ENCODE data around the gene USP24.

Gene USP24

GRCh38 chr1:55213885-55214211 is 1.3 kb downstream of the USP24 start:
- Histone ChIP-seq H3F3A (ENCODE audit: control insufficient read depth, insufficient read depth) (peaks cover 23% of the 10 kb centered on the region), H3K9me2 (replicated peaks; ENCODE audit: control insufficient read depth, low read length) (no peaks in the 10 kb centered on the region), H3K9me3 (ENCODE audit: control insufficient read depth, insufficient read depth, low read length) (no peaks in the 10 kb centered on the region), H3K4me2 (ENCODE audit: low read length) (peak overlapping the region; percentile 98), H3K36me3 (ENCODE audit: control insufficient read depth, low read length) (peaks cover 16% of the 10 kb centered on the region), H3K79me2 (ENCODE audit: control insufficient read depth, low read length) (peaks cover 73% of the 10 kb centered on the region), H3K27ac (ENCODE audit: low read depth, low read length) (peak overlapping the region; percentile 68), H3K4me3 (ENCODE audit: low read length) (peak overlapping the region; percentile 95), H3K4me1 (ENCODE audit: control insufficient read depth, low read length) (peaks cover 76% of the 10 kb centered on the region), H3K27me3 (ENCODE audit: control insufficient read depth, low read length) (no peaks in the 10 kb centered on the region), H4K20me1 (ENCODE audit: control insufficient read depth, insufficient read depth, low read depth, low read length) (peaks cover 13% of the 10 kb centered on the region)
- TF ChIP-seq CTCF (IDR thresholded peaks at IDR 0.05; ENCODE audit: low read depth, low read length, poor library complexity, severe bottlenecking) (no peak), EZH2phosphoT487 (IDR thresholded peaks at IDR 0.05; ENCODE audit: borderline replicate concordance, low read length) (no peak)

- Histone ChIP-seq H3K79me2 (ENCODE audit: control insufficient read depth, low read length) (peaks cover 78% of the 10 kb centered on the region), H3K27ac (ENCODE audit: low read depth, low read length) (peak overlapping the region; percentile 68), H3K9me2 (replicated peaks; ENCODE audit: control insufficient read depth, low read length) (no peaks in the 10 kb centered on the region), H3K27me3 (ENCODE audit: control insufficient read depth, low read length) (no peaks in the 10 kb centered on the region), H3K4me1 (ENCODE audit: control insufficient read depth, low read length) (peaks cover 77% of the 10 kb centered on the region), H3K36me3 (ENCODE audit: control insufficient read depth, low read length) (peaks cover 16% of the 10 kb centered on the region), H4K20me1 (ENCODE audit: control insufficient read depth, insufficient read depth, low read depth, low read length) (peaks cover 13% of the 10 kb centered on the region), H3F3A (ENCODE audit: control insufficient read depth, insufficient read depth) (peaks cover 23% of the 10 kb centered on the region), H3K4me2 (ENCODE audit: low read length) (peak overlapping the region; percentile 98), H3K9me3 (ENCODE audit: control insufficient read depth, insufficient read depth, low read length) (no peaks in the 10 kb centered on the region), H3K4me3 (ENCODE audit: low read length) (peak overlapping the region; percentile 95)
- TF ChIP-seq EZH2phosphoT487 (IDR thresholded peaks at IDR 0.05; ENCODE audit: borderline replicate concordance, low read length) (no peak), CTCF (IDR thresholded peaks at IDR 0.05; ENCODE audit: low read depth, low read length, poor library complexity, severe bottlenecking) (no peak)
Observed at GRCh38 chr1:55213151-55213884, 1.8 kb downstream of the USP24 start.

- peaks cover 16% of the 10 kb centered on the region for H3K36me3 ChIP-seq (ENCODE audit: control insufficient read depth, low read length)
- peaks cover 13% of the 10 kb centered on the region for H4K20me1 ChIP-seq (ENCODE audit: control insufficient read depth, insufficient read depth, low read depth, low read length)
- no peaks in the 10 kb centered on the region for H3K27me3 ChIP-seq (ENCODE audit: control insufficient read depth, low read length)
- TF ChIP-seq CTCF (IDR thresholded peaks at IDR 0.05; ENCODE audit: low read depth, low read length, poor library complexity, severe bottlenecking) (no peak), EZH2phosphoT487 (IDR thresholded peaks at IDR 0.05; ENCODE audit: borderline replicate concordance, low read length) (no peak)
- peaks cover 69% of the 10 kb centered on the region for H3K4me1 ChIP-seq (ENCODE audit: control insufficient read depth, low read length)
- peaks cover 21% of the 10 kb centered on the region for H3F3A ChIP-seq (ENCODE audit: control insufficient read depth, insufficient read depth)
- peak overlapping the region; percentile 68 for H3K27ac ChIP-seq (ENCODE audit: low read depth, low read length)
- no peaks in the 10 kb centered on the region for H3K9me3 ChIP-seq (ENCODE audit: control insufficient read depth, insufficient read depth, low read length)
- no peaks in the 10 kb centered on the region for H3K9me2 ChIP-seq (replicated peaks; ENCODE audit: control insufficient read depth, low read length)
- H3K79me2 ChIP-seq (ENCODE audit: control insufficient read depth, low read length) = peaks cover 86% of the 10 kb centered on the region
- peak overlapping the region; percentile 98 for H3K4me2 ChIP-seq (ENCODE audit: low read length)
- peak overlapping the region; percentile 95 for H3K4me3 ChIP-seq (ENCODE audit: low read length)
Observed at GRCh38 chr1:55212349-55213150, 2.6 kb downstream of the USP24 start.

Measured in DOHH2 (cell line).